Gastrocnemius medialis (tissue), 4 donors: Measurements from ENCODE around the gene SH3BP5. TPM values are rescaled to one million over a fixed set of nuclear protein-coding genes. Genes with fewer than 3 reads are reported as not detected.
A peak's percentile ranks its signal among the peaks of the same experiment; 100 is the strongest.

ENCODE experiments used
- ATAC-seq, 2 donors: fragments of 150-250 bp; one replicate each; pipeline ENCODE4 v1.9.1; 2016
- DNase-seq, 2 donors: peaks; one replicate each; pipeline ENCODE4 v3.0.0-alpha.2; 2019
- H3K27ac ChIP-seq, 4 donors: fragments of 200-600 bp; sonication (generic); 1 replicate in 1 of 4; 2 replicates in 3 of 4; pipeline ENCODE4 v1.5.1; 2016 to 2018; ENCODE audit warnings: mild to moderate bottlenecking in 2 of 4, moderate library complexity in 1 of 4
- H3K27me3 ChIP-seq, 3 donors: fragments of 200-600 bp; sonication (generic) in 2 of 3; 1 replicate in 1 of 3; 2 replicates in 2 of 3; pipeline versions ENCODE4 v1.5.1 to v1.6.0; 2016 to 2019; ENCODE audit warnings: mild to moderate bottlenecking in 1 of 3, moderate library complexity in 1 of 3
- H3K36me3 ChIP-seq, 2 donors: fragments of 200-600 bp; sonication (generic) in 1 of 2; one replicate each; pipeline ENCODE4 v1.5.1; 2017 to 2018
- H3K4me1 ChIP-seq, 2 donors: fragments of 200-600 bp; sonication (generic) in 1 of 2; one replicate each; pipeline ENCODE4 v1.5.1; 2016 to 2017; ENCODE audit warnings: mild to moderate bottlenecking in 2 of 2
- H3K4me3 ChIP-seq, 4 donors: fragments of 200-600 bp; sonication (generic) in 3 of 4; 1 replicate in 1 of 4; 2 replicates in 3 of 4; pipeline ENCODE4 v1.5.1; 2016 to 2019; ENCODE audit warnings: mild to moderate bottlenecking in 2 of 4
- H3K9me3 ChIP-seq, 3 donors: fragments of 200-600 bp; sonication (generic) in 2 of 3; 1 replicate in 1 of 3; 2 replicates in 2 of 3; pipeline ENCODE4 v1.5.1; 2016 to 2019
- CTCF ChIP-seq, 5 experiments: fragments of 450-650 bp in 3 of 5; fragments of 200-600 bp in 2 of 5; sonication (generic) in 2 of 5; IDR thresholded peaks in 4 of 5; conservative IDR thresholded peaks in 1 of 5; 1 replicate in 4 of 5; 2 replicates in 1 of 5; pipeline ENCODE4 v1.5.1; 2016 to 2019; ENCODE audit warnings: antibody characterized with exemption in 5 of 5, mild to moderate bottlenecking in 3 of 5, moderate library complexity in 3 of 5
- POLR2A ChIP-seq, 2 donors: fragments of 450-650 bp; IDR thresholded peaks; one replicate each; pipeline ENCODE4 v1.6.1; 2017; ENCODE audit warnings: antibody characterized with exemption in 2 of 2, mild to moderate bottlenecking in 2 of 2, moderate library complexity in 2 of 2
- in situ Hi-C, 4 donors: fragments of 200-750 bp; cut with MboI; loops; one replicate each; pipeline versions ENCODE4 v1.15.0 to v1.8.0; 2017; ENCODE audit warnings: low sequenced_read_pairs in 4 of 4
- intact Hi-C: fragments of 100-400 bp; cut with DNase I; formaldehyde crosslinking; loops from one replicate; pipeline ENCODE4 v1.15.1; 2023; ENCODE audit warnings: low total_unique reads
- total RNA-seq, 4 donors: library from RNA; depleted of rRNA; stranded (reverse); fragments of >200 nt; gene quantifications; one replicate each; pipeline versions ENCODE4 v1.1.0 to v1.2.3, GENCODE V29; 2016

SH3BP5 gene
- total RNA-seq, 4 donors from 2014 or later, result 31.5 to 111 (median 75.5) TPM

- Histone ChIP-seq H3K27ac (peak overlapping the region; percentile 88 to 93 (median 91)), H3K36me3 (no peaks in the 10 kb centered on the region), H3K4me1 (peaks cover 90 to 91% of the 10 kb centered on the region in 2 donors), H3K4me3 (peak overlapping the region in 1 of 4 donors; percentile 1), H3K9me3 (no peaks in the 10 kb centered on the region), H3K27me3 (no peaks in the 10 kb centered on the region)
- DNase-seq (peak; percentile 62 to 92), ATAC-seq (peak; percentile 57 to 78)
- TF ChIP-seq POLR2A (IDR thresholded peaks at IDR 0.05) (peak in 1 of 2 donors; percentile 52), CTCF (IDR thresholded peaks at IDR 0.05 in 4 of 5, conservative IDR thresholded peaks at IDR 0.05 in 1 of 5) (no peak)
- in situ Hi-C loops (no loop called here), intact Hi-C loops (no loop called here)
Observed at GRCh38 chr3:15319575-15319974, 12.8 kb downstream of the SH3BP5 start.

- no peak for TF ChIP-seq CTCF (IDR thresholded peaks at IDR 0.05 in 4 of 5, conservative IDR thresholded peaks at IDR 0.05 in 1 of 5)
- TF ChIP-seq POLR2A (IDR thresholded peaks at IDR 0.05), result no peak
- Histone ChIP-seq H3K9me3 (no peaks in the 10 kb centered on the region), H3K27me3 (no peaks in the 10 kb centered on the region), H3K36me3 (no peaks in the 10 kb centered on the region), H3K27ac (peak overlapping the region; percentile 88 to 93 (median 91)), H3K4me3 (no peak overlapping the region), H3K4me1 (peaks cover 90 to 91% of the 10 kb centered on the region in 2 donors)
- ATAC-seq, result no peak
- in situ Hi-C loops, result no loop called here
- intact Hi-C loops, result no loop called here
- DNase-seq, result no peak
Observed at GRCh38 chr3:15319136-15319535, 13.2 kb downstream of the SH3BP5 start.

GRCh38 chr3:15318661-15319060 lies 13.7 kb downstream of the SH3BP5 start:
- no peaks in the 10 kb centered on the region for H3K27me3 ChIP-seq
- H3K27ac ChIP-seq, result peak overlapping the region; percentile 88 to 93 (median 91)
- H3K4me1 ChIP-seq, result peaks cover 90 to 91% of the 10 kb centered on the region in 2 donors
- H3K9me3 ChIP-seq, result no peaks in the 10 kb centered on the region
- TF ChIP-seq CTCF (IDR thresholded peaks at IDR 0.05 in 4 of 5, conservative IDR thresholded peaks at IDR 0.05 in 1 of 5) (no peak), POLR2A (IDR thresholded peaks at IDR 0.05) (no peak)
- H3K4me3 ChIP-seq, result no peak overlapping the region
- no peaks in the 10 kb centered on the region for H3K36me3 ChIP-seq
- DNase-seq, result no peak
- in situ Hi-C loops, result no loop called here
- no peak for ATAC-seq
- intact Hi-C loops, result no loop called here

- intact Hi-C loops, result no loop called here
Observed at GRCh38 chr3:15316998-15317435, 15.4 kb downstream of the SH3BP5 start.

More at GRCh38 chr3:15316998-15317435, 15.4 kb downstream of the SH3BP5 start:
- no peak for DNase-seq
- Histone ChIP-seq H3K27ac (peak overlapping the region; percentile 88 to 93 (median 91)), H3K4me1 (peaks cover 82 to 92% of the 10 kb centered on the region in 2 donors), H3K9me3 (no peaks in the 10 kb centered on the region), H3K36me3 (no peaks in the 10 kb centered on the region), H3K4me3 (no peak overlapping the region), H3K27me3 (no peaks in the 10 kb centered on the region)
- ATAC-seq, result peak in 1 of 2 donors; percentile 25
- in situ Hi-C loops, result no loop called here
- TF ChIP-seq CTCF (IDR thresholded peaks at IDR 0.05 in 4 of 5, conservative IDR thresholded peaks at IDR 0.05 in 1 of 5), result no peak
- no peak for TF ChIP-seq POLR2A (IDR thresholded peaks at IDR 0.05)
